ENCODE data around the gene KCNG1. TPM values are rescaled to one million over a fixed set of nuclear protein-coding genes. Genes with fewer than 3 reads are reported as not detected.
"Not testable (repeated sequence)": the region's sequence is repeated elsewhere in the genome, so short reads cannot be mapped to it uniquely, and the experiment has no call there.

KCNG1 gene
- total RNA-seq, 4 donors from 2014 or later: 0.39 to 7.0 (median 0.91) TPM

- 45 to 56% methylated on average over 11 of the region's 11 CpGs for WGBS, 2 donors
These were observed 31.3 kb upstream of the KCNG1 start for GRCh38 chr20:51054233-51054632.

DNA sequence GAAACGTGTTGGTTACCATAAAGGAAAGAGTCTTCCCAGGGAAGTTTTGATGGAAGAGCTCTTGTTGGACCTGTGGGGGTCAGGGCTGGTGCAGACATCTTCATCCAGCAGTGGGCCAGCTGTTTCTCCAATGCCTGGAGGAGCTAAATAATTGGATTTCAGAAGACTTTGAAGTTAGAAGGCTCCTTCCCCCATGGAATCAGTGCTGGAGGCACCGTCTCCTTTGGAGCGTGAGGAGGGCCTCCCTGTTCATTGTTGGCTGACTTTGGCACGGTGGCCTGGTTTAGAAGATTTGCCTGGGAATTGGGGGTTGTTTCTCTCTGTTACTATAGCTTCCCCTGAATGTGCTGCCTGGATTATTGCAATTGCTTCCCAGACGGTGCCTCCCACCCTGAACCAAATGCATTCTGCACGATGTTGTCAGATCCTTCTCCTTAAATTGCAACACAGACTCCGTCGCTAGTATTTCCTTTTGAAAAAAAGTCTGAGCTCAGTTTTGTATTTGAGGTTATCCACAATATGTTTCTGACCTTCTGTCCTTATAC is 27.7 kb upstream of the KCNG1 start:
- Histone ChIP-seq H3K9me3 (peaks cover 0 to 7% (median 0%) of the 10 kb centered on the region in 4 donors), H3K36me3 (no peaks in the 10 kb centered on the region), H3K4me3 (no peak overlapping the region), H3K27ac (no peak overlapping the region), H3K4me1 (no peaks in the 10 kb centered on the region), H3K27me3 (no peaks in the 10 kb centered on the region)
- 19 to 23% methylated on average over 8 of the region's 8 CpGs for WGBS, 2 donors
- DNase-seq (ENCODE audit: low spot score in 2 of 2): no peak
- TF ChIP-seq, protein P1, sequence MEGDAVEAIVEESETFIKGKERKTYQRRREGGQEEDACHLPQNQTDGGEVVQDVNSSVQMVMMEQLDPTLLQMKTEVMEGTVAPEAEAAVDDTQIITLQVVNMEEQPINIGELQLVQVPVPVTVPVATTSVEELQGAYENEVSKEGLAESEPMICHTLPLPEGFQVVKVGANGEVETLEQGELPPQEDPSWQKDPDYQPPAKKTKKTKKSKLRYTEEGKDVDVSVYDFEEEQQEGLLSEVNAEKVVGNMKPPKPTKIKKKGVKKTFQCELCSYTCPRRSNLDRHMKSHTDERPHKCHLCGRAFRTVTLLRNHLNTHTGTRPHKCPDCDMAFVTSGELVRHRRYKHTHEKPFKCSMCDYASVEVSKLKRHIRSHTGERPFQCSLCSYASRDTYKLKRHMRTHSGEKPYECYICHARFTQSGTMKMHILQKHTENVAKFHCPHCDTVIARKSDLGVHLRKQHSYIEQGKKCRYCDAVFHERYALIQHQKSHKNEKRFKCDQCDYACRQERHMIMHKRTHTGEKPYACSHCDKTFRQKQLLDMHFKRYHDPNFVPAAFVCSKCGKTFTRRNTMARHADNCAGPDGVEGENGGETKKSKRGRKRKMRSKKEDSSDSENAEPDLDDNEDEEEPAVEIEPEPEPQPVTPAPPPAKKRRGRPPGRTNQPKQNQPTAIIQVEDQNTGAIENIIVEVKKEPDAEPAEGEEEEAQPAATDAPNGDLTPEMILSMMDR (IDR thresholded peaks at IDR 0.05): no peak
- TF ChIP-seq EP300 (IDR thresholded peaks at IDR 0.05) (no peak), POLR2A (IDR thresholded peaks at IDR 0.05) (no peak)

More at GRCh38 chr20:51054233-51054632, 31.3 kb upstream of the KCNG1 start:
- H3K4me3 ChIP-seq: no peak overlapping the region
- no peak for DNase-seq (ENCODE audit: low spot score in 2 of 2)
- H3K4me1 ChIP-seq: no peaks in the 10 kb centered on the region
- H3K27ac ChIP-seq: no peak overlapping the region
- TF ChIP-seq EP300 (IDR thresholded peaks at IDR 0.05) (no peak), POLR2A (IDR thresholded peaks at IDR 0.05) (no peak)
- TF ChIP-seq, protein P1 (IDR thresholded peaks at IDR 0.05): no peak
- H3K9me3 ChIP-seq: peaks cover 0 to 7% (median 0%) of the 10 kb centered on the region in 4 donors
- H3K27me3 ChIP-seq: peaks cover 0 to 5% of the 10 kb centered on the region in 2 donors
- no peaks in the 10 kb centered on the region for H3K36me3 ChIP-seq

GRCh38 chr20:51046021-51046985 is 23.4 kb upstream of the KCNG1 start:
- Histone ChIP-seq H3K36me3 (no peaks in the 10 kb centered on the region), H3K27me3 (peaks cover 0 to 4% of the 10 kb centered on the region in 2 donors), H3K4me3 (no peak overlapping the region), H3K9me3 (peaks cover 0 to 7% (median 0%) of the 10 kb centered on the region in 4 donors), H3K4me1 (no peaks in the 10 kb centered on the region), H3K27ac (no peak overlapping the region)
- no peak for DNase-seq (ENCODE audit: low spot score in 2 of 2)
- 86% methylated on average over 9 of the region's 9 CpGs for WGBS, 2 donors
- TF ChIP-seq, protein P1 (IDR thresholded peaks at IDR 0.05): no peak
- no peak for TF ChIP-seq EP300 (IDR thresholded peaks at IDR 0.05)
- no peak for TF ChIP-seq POLR2A (IDR thresholded peaks at IDR 0.05)

DNA sequence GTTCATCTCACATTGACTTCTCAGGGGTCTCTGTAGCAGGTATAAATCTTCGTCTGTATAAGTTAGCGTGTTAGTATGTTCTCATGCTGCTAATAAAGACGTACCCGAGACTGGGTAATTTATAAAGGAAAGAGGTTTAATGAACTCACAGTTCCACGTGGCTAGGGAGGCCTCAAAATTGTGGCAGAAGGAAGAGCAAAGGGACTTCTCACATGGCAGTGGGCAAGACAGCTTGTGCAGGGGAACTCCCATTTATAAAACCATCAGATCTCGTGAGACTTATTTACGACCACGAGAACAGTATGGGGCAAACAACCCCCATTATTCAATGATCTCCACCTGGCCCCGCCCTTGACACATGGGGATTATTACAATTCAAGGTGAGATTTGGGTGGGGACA is 22.6 kb upstream of the KCNG1 start:
- not testable (repeated sequence) for H3K4me1 ChIP-seq, H3K27ac ChIP-seq
- WGBS, 2 donors: 88 to 90% methylated on average over 9 of the region's 9 CpGs

GRCh38 chr20:51044796-51045195 is 21.9 kb upstream of the KCNG1 start:
- DNase-seq (ENCODE audit: low spot score in 2 of 2): no peak
- TF ChIP-seq, protein P1 (IDR thresholded peaks at IDR 0.05): no peak
- TF ChIP-seq EP300 (IDR thresholded peaks at IDR 0.05) (no peak), POLR2A (IDR thresholded peaks at IDR 0.05) (no peak)
- Histone ChIP-seq H3K27ac (no peak overlapping the region), H3K9me3 (peaks cover 0 to 7% (median 0%) of the 10 kb centered on the region in 4 donors), H3K4me1 (no peaks in the 10 kb centered on the region), H3K36me3 (no peaks in the 10 kb centered on the region), H3K27me3 (peaks cover 0 to 9% of the 10 kb centered on the region in 2 donors), H3K4me3 (no peak overlapping the region)
- WGBS, 2 donors: 77 to 87% methylated on average over 3 of the region's 3 CpGs

More for the DNA sequence above, 22.6 kb upstream of the KCNG1 start:
- not testable (repeated sequence) for H3K4me3 ChIP-seq; H3K36me3 ChIP-seq; H3K27me3 ChIP-seq; H3K9me3 ChIP-seq; DNase-seq (ENCODE audit: low spot score in 2 of 2)

Measured in tibial nerve (tissue), 4 donors.